AG10803 (cell line): ENCODE results near the gene KY.
A peak's percentile ranks its signal among the peaks of the same experiment; 100 is the strongest.

Experiments used
- DNase-seq: peaks from one replicate; pipeline ENCODE4 v3.0.0; 2010; ENCODE audit warnings: low read depth
- H3K4me3 ChIP-seq: 2 replicates; pipeline ENCODE4 v1.5.1; 2011; ENCODE audit warnings: mild to moderate bottlenecking, low read length, control low read depth
- CTCF ChIP-seq: conservative IDR thresholded peaks from 2 replicates; pipeline ENCODE4 v1.5.1; 2011; ENCODE audit warnings: mild to moderate bottlenecking, low read length, control low read depth, inconsistent platforms

Gene KY

GRCh38 chr3:134652886-134653630 is 2.2 kb upstream of the KY start:
- no peak overlapping the region for H3K4me3 ChIP-seq
- DNase-seq: no peak
- TF ChIP-seq CTCF: no peak

- TF ChIP-seq CTCF: no peak
- H3K4me3 ChIP-seq: no peak overlapping the region
- peak; percentile 86 for DNase-seq
Measured at GRCh38 chr3:134652409-134652831, 1.6 kb upstream of the KY start.

- TF ChIP-seq CTCF: no peak
- peak; percentile 59 for DNase-seq
- H3K4me3 ChIP-seq: peak overlapping the region; percentile 65
Measured at GRCh38 chr3:134651347-134652041, 672 bp upstream of the KY start.

- no peak for DNase-seq
- TF ChIP-seq CTCF: no peak
- H3K4me3 ChIP-seq: no peak overlapping the region
Measured at GRCh38 chr3:134649106-134649705, 1.6 kb downstream of the KY start.

GRCh38 chr3:134647902-134648760 is 2.7 kb downstream of the KY start:
- no peak for TF ChIP-seq CTCF
- DNase-seq: no peak
- H3K4me3 ChIP-seq: no peak overlapping the region

GRCh38 chr3:134646086-134646485 is 4.7 kb downstream of the KY start:
- H3K4me3 ChIP-seq: no peak overlapping the region
- TF ChIP-seq CTCF: no peak
- no peak for DNase-seq
